ENCODE results near the gene KPNA6. TPM values are rescaled to one million over a fixed set of nuclear protein-coding genes. Genes with fewer than 3 reads are reported as not detected.
A peak's percentile ranks its signal among the peaks of the same experiment; 100 is the strongest.

KPNA6 gene
- total RNA-seq, 1 experiment from 2014 or later: 116 TPM

GRCh38 chr1:32208891-32209328 is 101.1 kb downstream of the KPNA6 start, which contains the start of gene DCDC2B:
Gene DCDC2B (plus strand): TSS chr1:32209089. CDS start chr1:32209094, 5 bp downstream.
- ATAC-seq (no peak), DNase-seq (ENCODE audit: low read depth, low spot score) (no peak)
- POLR2A ChIA-PET: no interaction called here
- TF ChIP-seq, protein P1, sequence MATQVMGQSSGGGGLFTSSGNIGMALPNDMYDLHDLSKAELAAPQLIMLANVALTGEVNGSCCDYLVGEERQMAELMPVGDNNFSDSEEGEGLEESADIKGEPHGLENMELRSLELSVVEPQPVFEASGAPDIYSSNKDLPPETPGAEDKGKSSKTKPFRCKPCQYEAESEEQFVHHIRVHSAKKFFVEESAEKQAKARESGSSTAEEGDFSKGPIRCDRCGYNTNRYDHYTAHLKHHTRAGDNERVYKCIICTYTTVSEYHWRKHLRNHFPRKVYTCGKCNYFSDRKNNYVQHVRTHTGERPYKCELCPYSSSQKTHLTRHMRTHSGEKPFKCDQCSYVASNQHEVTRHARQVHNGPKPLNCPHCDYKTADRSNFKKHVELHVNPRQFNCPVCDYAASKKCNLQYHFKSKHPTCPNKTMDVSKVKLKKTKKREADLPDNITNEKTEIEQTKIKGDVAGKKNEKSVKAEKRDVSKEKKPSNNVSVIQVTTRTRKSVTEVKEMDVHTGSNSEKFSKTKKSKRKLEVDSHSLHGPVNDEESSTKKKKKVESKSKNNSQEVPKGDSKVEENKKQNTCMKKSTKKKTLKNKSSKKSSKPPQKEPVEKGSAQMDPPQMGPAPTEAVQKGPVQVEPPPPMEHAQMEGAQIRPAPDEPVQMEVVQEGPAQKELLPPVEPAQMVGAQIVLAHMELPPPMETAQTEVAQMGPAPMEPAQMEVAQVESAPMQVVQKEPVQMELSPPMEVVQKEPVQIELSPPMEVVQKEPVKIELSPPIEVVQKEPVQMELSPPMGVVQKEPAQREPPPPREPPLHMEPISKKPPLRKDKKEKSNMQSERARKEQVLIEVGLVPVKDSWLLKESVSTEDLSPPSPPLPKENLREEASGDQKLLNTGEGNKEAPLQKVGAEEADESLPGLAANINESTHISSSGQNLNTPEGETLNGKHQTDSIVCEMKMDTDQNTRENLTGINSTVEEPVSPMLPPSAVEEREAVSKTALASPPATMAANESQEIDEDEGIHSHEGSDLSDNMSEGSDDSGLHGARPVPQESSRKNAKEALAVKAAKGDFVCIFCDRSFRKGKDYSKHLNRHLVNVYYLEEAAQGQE (IDR thresholded peaks at IDR 0.05; ENCODE audit: insufficient read depth in 1 of 2, low read depth in 2 of 2, low read length in 1 of 2): no peak
- no peak for TF ChIP-seq SIN3A (IDR thresholded peaks at IDR 0.05; ENCODE audit: borderline replicate concordance, insufficient read depth, low read depth, low read length)
- TF ChIP-seq POLR2AphosphoS5 (IDR thresholded peaks at IDR 0.05; ENCODE audit: low read depth, low read length): no peak
- TF ChIP-seq TCF7L2 (IDR thresholded peaks at IDR 0.05; ENCODE audit: low read depth, low read length): no peak
- TF ChIP-seq, protein P2, sequence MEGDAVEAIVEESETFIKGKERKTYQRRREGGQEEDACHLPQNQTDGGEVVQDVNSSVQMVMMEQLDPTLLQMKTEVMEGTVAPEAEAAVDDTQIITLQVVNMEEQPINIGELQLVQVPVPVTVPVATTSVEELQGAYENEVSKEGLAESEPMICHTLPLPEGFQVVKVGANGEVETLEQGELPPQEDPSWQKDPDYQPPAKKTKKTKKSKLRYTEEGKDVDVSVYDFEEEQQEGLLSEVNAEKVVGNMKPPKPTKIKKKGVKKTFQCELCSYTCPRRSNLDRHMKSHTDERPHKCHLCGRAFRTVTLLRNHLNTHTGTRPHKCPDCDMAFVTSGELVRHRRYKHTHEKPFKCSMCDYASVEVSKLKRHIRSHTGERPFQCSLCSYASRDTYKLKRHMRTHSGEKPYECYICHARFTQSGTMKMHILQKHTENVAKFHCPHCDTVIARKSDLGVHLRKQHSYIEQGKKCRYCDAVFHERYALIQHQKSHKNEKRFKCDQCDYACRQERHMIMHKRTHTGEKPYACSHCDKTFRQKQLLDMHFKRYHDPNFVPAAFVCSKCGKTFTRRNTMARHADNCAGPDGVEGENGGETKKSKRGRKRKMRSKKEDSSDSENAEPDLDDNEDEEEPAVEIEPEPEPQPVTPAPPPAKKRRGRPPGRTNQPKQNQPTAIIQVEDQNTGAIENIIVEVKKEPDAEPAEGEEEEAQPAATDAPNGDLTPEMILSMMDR (IDR thresholded peaks at IDR 0.05): no peak
- BruUV-seq (replicated peaks): no TSS peak
- no peaks in the 10 kb centered on the region for H3K9me3 ChIP-seq (ENCODE audit: control insufficient read depth, insufficient read depth, low read depth, low read length)
- in situ Hi-C loops (cut with HindIII; ENCODE audit: low pct_unique_long_range_greater_than_20kb, low sequenced_read_pairs) (no loop called here), intact Hi-C loops (cut with micrococcal nuclease; ENCODE audit: unreplicated experiment) (no loop called here)
- H3K4me1 ChIP-seq (ENCODE audit: control insufficient read depth, insufficient read depth, low read length): peaks cover 10% of the 10 kb centered on the region
- H3K36me3 ChIP-seq (ENCODE audit: control insufficient read depth, insufficient read depth, low read length): no peaks in the 10 kb centered on the region
- H3K27ac ChIP-seq (ENCODE audit: low read length): no peak within 1 kb of the TSS
- no peak within 1 kb of the TSS for H3K4me3 ChIP-seq (ENCODE audit: low read depth in 2 of 2, low read length in 2 of 2)
- CTCF ChIA-PET: interaction anchor here (0.6 kb wide), 1 partner anchor 32 kb away, joined by 5 read pairs; no protein-coding TSS in a partner anchor
- H3K27me3 ChIP-seq (ENCODE audit: control insufficient read depth, insufficient read depth, low read length): no peaks in the 10 kb centered on the region

DNA sequence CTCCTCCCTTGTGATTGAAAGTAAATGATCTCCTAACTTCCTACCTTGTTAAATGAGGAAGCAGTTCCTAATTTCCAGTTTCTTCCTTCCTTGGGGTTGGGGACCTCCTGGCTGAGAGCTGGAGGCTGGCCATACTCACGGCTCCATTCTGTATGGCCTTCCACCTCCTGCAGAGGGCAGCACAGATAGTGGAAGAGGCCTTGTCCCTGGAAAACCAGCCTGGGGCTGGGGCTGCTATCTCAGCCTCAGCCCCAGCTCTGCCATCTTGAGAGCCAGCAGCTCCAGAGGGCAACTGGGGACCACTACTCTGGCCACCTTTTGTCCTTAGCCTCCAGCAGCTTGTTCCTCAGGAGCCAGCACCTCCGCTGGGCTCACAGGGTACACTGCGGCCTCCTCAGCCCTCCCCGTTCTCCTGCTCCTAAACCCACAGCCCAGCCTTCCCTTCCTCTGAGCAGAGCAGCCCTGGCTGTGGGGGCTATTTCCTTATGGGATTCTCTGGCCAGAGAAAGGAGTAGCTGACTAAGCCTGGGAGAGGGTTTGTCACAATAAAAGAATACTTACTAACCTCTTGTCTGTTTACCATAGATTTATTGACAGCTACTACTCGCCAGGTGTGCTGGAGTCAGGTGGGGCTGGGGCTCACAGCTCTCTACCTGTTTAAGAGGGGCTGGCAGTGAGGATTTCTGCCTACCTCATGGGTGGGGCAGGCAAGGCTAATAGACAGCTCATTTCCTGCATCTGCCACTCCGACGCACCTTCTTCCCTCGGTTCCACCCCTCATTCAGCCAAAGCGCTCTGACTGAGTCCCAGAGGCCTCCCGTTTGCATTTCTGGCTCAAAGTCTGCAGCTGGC is 108.0 kb downstream of the KPNA6 start:
- ChIA-PET POLR2A (interaction anchor here (0.6 kb wide), 2 partner anchors 88 to 179 kb away, joined by 3 read pairs; partner anchors contain the start of gene BSDC1), CTCF (interaction anchor here (0.6 to 1.8 kb wide), 10 partner anchors 8 to 186 kb away, joined by 3 to 10 read pairs (median 3); no protein-coding TSS in a partner anchor)
- no peak overlapping the region for H3K27ac ChIP-seq (ENCODE audit: low read length)
- H3K36me3 ChIP-seq (ENCODE audit: control insufficient read depth, insufficient read depth, low read length): no peaks in the 10 kb centered on the region; the same call in 1 of the 2 replicates
- H3K4me1 ChIP-seq (ENCODE audit: control insufficient read depth, insufficient read depth, low read length): peaks cover 5% of the 10 kb centered on the region
- intact Hi-C loops (cut with micrococcal nuclease; ENCODE audit: unreplicated experiment): no loop called here
- no peak overlapping the region for H3K4me3 ChIP-seq (ENCODE audit: low read depth in 2 of 2, low read length in 2 of 2)
- H3K9me3 ChIP-seq (ENCODE audit: control insufficient read depth, insufficient read depth, low read depth, low read length): no peaks in the 10 kb centered on the region
- TF ChIP-seq, protein P2 (IDR thresholded peaks at IDR 0.05): peak; percentile 92
- TF ChIP-seq, protein P1 (IDR thresholded peaks at IDR 0.05; ENCODE audit: insufficient read depth in 1 of 2, low read depth in 2 of 2, low read length in 1 of 2): no peak
- no TSS peak for BruUV-seq (replicated peaks)
- no peaks in the 10 kb centered on the region for H3K27me3 ChIP-seq (ENCODE audit: control insufficient read depth, insufficient read depth, low read length)
- in situ Hi-C loops (cut with HindIII; ENCODE audit: low pct_unique_long_range_greater_than_20kb, low sequenced_read_pairs): no loop called here
- ATAC-seq: peak; percentile 95
- DNase-seq (ENCODE audit: low read depth, low spot score): no peak

Measured in Panc1 (cell line).